SH-SY5Y (cell line): ENCODE results near the gene RABL2B.

Source experiments
- GATA2 ChIP-seq: IDR thresholded peaks from 2 replicates; pipeline ENCODE4 v1.6.1; 2011; ENCODE audit warnings: mild to moderate bottlenecking, low read depth, low read length
- GATA3 ChIP-seq: IDR thresholded peaks from 2 replicates; pipeline ENCODE4 v1.6.1; 2011; ENCODE audit warnings: low read depth, mild to moderate bottlenecking, low read length, moderate library complexity

DNA sequence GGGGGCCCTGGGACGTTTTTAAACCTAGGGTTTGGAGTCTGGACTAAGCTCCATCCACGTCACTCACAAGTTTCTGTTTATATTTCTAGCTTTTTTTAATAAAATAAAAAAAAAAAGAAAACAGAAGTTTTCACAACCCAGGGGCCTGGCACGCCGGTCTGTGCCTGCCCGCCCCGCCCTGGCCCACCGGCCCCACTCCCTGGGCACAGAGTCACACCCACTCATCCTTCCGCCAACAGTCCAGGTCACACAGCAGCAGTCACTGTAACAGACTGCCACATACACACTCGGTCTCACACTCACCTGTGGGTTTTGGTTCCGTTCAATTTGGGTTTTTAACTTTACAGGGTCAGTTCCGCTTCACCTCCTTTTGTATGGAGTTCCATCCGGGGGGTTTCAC, 50.8 kb downstream of the RABL2B start:
- no peak for TF ChIP-seq GATA3
- TF ChIP-seq GATA2: no peak
